Neural progenitor cell (in vitro differentiated cells): ENCODE data around the gene HIGD2A. TPM values are rescaled to one million over a fixed set of nuclear protein-coding genes. Genes with fewer than 3 reads are reported as not detected.

Source experiments
- DNase-seq: peaks from one replicate; pipeline ENCODE4 v3.0.0-alpha.2; 2016; ENCODE audit warnings: low spot score
- H2AFZ ChIP-seq: fragments of 200-600 bp; sonication (generic); replicated peaks from 2 replicates; pipeline ENCODE4 v1.6.1; 2016; ENCODE audit warnings: antibody characterized with exemption
- H3F3A ChIP-seq: fragments of 200-600 bp; sonication (generic); 2 replicates; pipeline ENCODE4 v1.6.1; 2016; ENCODE audit warnings: antibody characterized with exemption, low read depth
- H3K27ac ChIP-seq: fragments of 200-600 bp; sonication (generic); 2 replicates; pipeline ENCODE4 v1.5.1; 2016; ENCODE audit warnings: mild to moderate bottlenecking
- H3K27me3 ChIP-seq: fragments of 200-600 bp; sonication (generic); 2 replicates; pipeline ENCODE4 v1.6.1; 2016; ENCODE audit warnings: mild to moderate bottlenecking, moderate library complexity
- H3K36me3 ChIP-seq: fragments of 200-600 bp; sonication (generic); 2 replicates; pipeline ENCODE4 v1.5.1; 2016
- H3K4me1 ChIP-seq: fragments of 200-600 bp; sonication (generic); 2 replicates; pipeline ENCODE4 v1.6.1; 2016; ENCODE audit warnings: mixed run types
- H3K4me2 ChIP-seq: fragments of 200-600 bp; sonication (generic); 2 replicates; pipeline ENCODE4 v1.6.1; 2016
- H3K4me3 ChIP-seq: fragments of 200-600 bp; sonication (generic); 2 replicates; pipeline ENCODE4 v1.5.1; 2016
- H3K79me2 ChIP-seq: fragments of 200-600 bp; sonication (generic); 2 replicates; pipeline ENCODE4 v1.6.1; 2016; ENCODE audit warnings: low read depth
- H3K9ac ChIP-seq: fragments of 200-600 bp; sonication (generic); 2 replicates; pipeline ENCODE4 v1.6.1; 2016
- H3K9me3 ChIP-seq: fragments of 200-600 bp; sonication (generic); 2 replicates; pipeline ENCODE4 v1.5.1; 2016; ENCODE audit warnings: low read depth
- H4K20me1 ChIP-seq: fragments of 200-600 bp; sonication (generic); 2 replicates; pipeline ENCODE4 v1.6.1; 2016; ENCODE audit warnings: low read depth
- H3K27ac Mint-ChIP-seq: 3 replicates; pipeline ENCODE4 v1.8.0; 2021; ENCODE audit warnings: mixed read lengths
- H3K27me3 Mint-ChIP-seq: 2 replicates; pipeline ENCODE4 v1.8.0; 2022; ENCODE audit warnings: low read depth, mild to moderate bottlenecking, inconsistent platforms, moderate library complexity, mixed read lengths; ENCODE audit not compliant: insufficient read depth
- H3K36me3 Mint-ChIP-seq: 3 replicates; pipeline ENCODE4 v1.8.0; 2021; ENCODE audit warnings: mixed read lengths
- H3K4me1 Mint-ChIP-seq: 3 replicates; pipeline ENCODE4 v1.8.0; 2021; ENCODE audit warnings: mixed read lengths
- H3K4me3 Mint-ChIP-seq: 3 replicates; pipeline ENCODE4 v1.8.0; 2021; ENCODE audit warnings: mild to moderate bottlenecking, moderate library complexity, mixed read lengths
- H3K9me3 Mint-ChIP-seq: 3 replicates; pipeline ENCODE4 v1.8.0; 2020; ENCODE audit warnings: mixed read lengths
- EZH2 ChIP-seq: fragments of 200-600 bp; sonication (generic); IDR thresholded peaks from 2 replicates; pipeline ENCODE4 v1.6.1; 2017; ENCODE audit warnings: antibody characterized with exemption, mild to moderate bottlenecking, moderate library complexity
- EZH2phosphoT487 ChIP-seq: fragments of 200-600 bp; sonication (generic); IDR thresholded peaks from 2 replicates; pipeline ENCODE4 v1.6.1; 2017; ENCODE audit warnings: antibody characterized with exemption
- total RNA-seq: library from RNA; depleted of rRNA; stranded (reverse); fragments of >200 nt; gene quantifications from 2 replicates; pipeline ENCODE4 v1.2.3, GENCODE V29; 2015; ENCODE audit warnings: low replicate concordance
- TF ChIP-seq, protein P1 (sequence below): fragments of 200-600 bp; sonication (generic); IDR thresholded peaks from 2 replicates; pipeline ENCODE4 v1.5.1; 2017; ENCODE audit warnings: antibody characterized with exemption, mild to moderate bottlenecking

Gene HIGD2A
- total RNA-seq, 1 donor from 2014 or later: 40.1 TPM

DNA sequence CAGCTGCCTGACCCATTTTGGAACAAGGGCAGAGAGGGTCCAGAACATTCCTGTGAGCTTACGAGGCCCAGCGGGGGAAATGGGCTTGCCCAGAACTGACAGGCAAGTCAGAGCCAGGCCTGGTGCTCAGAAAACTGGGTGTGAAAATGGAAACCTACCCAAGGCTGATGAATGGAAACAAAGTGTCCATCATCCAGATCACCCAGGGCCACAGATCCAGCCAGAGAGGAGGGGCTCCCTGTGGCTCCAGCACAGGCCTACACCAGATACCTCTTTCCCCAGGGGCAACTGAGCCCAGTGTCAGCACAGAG, 24.7 kb downstream of the HIGD2A start:
- peaks cover 5% of the 10 kb centered on the region for H3K27me3 Mint-ChIP-seq
- DNase-seq: no peak
- peaks cover 9% of the 10 kb centered on the region for H3K4me1 Mint-ChIP-seq
- no peaks in the 10 kb centered on the region for H4K20me1 ChIP-seq
- no peak overlapping the region for H3K27ac ChIP-seq
- H3K9me3 Mint-ChIP-seq: no peaks in the 10 kb centered on the region
- peaks cover 7% of the 10 kb centered on the region for H3F3A ChIP-seq
- H3K36me3 ChIP-seq: no peaks in the 10 kb centered on the region
- no peaks in the 10 kb centered on the region for H3K36me3 Mint-ChIP-seq
- H3K27ac Mint-ChIP-seq: no peak overlapping the region
- no peak overlapping the region for H3K9ac ChIP-seq
- peaks cover 24% of the 10 kb centered on the region for H3K27me3 ChIP-seq
- no peaks in the 10 kb centered on the region for H3K4me1 ChIP-seq
- H3K4me2 ChIP-seq: no peak overlapping the region
- H3K9me3 ChIP-seq: no peaks in the 10 kb centered on the region
- no peak overlapping the region for H3K4me3 Mint-ChIP-seq
- no peak overlapping the region for H2AFZ ChIP-seq
- H3K4me3 ChIP-seq: no peak overlapping the region
- H3K79me2 ChIP-seq: no peaks in the 10 kb centered on the region
- TF ChIP-seq, protein P1, sequence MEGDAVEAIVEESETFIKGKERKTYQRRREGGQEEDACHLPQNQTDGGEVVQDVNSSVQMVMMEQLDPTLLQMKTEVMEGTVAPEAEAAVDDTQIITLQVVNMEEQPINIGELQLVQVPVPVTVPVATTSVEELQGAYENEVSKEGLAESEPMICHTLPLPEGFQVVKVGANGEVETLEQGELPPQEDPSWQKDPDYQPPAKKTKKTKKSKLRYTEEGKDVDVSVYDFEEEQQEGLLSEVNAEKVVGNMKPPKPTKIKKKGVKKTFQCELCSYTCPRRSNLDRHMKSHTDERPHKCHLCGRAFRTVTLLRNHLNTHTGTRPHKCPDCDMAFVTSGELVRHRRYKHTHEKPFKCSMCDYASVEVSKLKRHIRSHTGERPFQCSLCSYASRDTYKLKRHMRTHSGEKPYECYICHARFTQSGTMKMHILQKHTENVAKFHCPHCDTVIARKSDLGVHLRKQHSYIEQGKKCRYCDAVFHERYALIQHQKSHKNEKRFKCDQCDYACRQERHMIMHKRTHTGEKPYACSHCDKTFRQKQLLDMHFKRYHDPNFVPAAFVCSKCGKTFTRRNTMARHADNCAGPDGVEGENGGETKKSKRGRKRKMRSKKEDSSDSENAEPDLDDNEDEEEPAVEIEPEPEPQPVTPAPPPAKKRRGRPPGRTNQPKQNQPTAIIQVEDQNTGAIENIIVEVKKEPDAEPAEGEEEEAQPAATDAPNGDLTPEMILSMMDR: no peak
- TF ChIP-seq EZH2: no peak
- TF ChIP-seq EZH2phosphoT487: no peak

- no peaks in the 10 kb centered on the region for H3K36me3 Mint-ChIP-seq
- no peak overlapping the region for H3K4me3 ChIP-seq
- H3K27me3 Mint-ChIP-seq: peaks cover 5% of the 10 kb centered on the region
- H3K4me2 ChIP-seq: no peak overlapping the region
- no peak overlapping the region for H2AFZ ChIP-seq
- peak overlapping the region; percentile 55 for H3K4me3 Mint-ChIP-seq
- peak overlapping the region; percentile 63 for H3K27ac Mint-ChIP-seq
- H3K9me3 ChIP-seq: no peaks in the 10 kb centered on the region
- H3K79me2 ChIP-seq: no peaks in the 10 kb centered on the region
- no peaks in the 10 kb centered on the region for H3K4me1 ChIP-seq
- peaks cover 24% of the 10 kb centered on the region for H3K27me3 ChIP-seq
- H4K20me1 ChIP-seq: no peaks in the 10 kb centered on the region
- H3K9ac ChIP-seq: no peak overlapping the region
- no peaks in the 10 kb centered on the region for H3K9me3 Mint-ChIP-seq
- no peak for TF ChIP-seq EZH2phosphoT487
- TF ChIP-seq, protein P1: no peak
- TF ChIP-seq EZH2: no peak
- no peak for DNase-seq
- H3K4me1 Mint-ChIP-seq: peaks cover 9% of the 10 kb centered on the region
- H3F3A ChIP-seq: peaks cover 7% of the 10 kb centered on the region
- no peaks in the 10 kb centered on the region for H3K36me3 ChIP-seq
- H3K27ac ChIP-seq: no peak overlapping the region
These were observed 25.2 kb downstream of the HIGD2A start for GRCh38 chr5:176413709-176414191.

GRCh38 chr5:176414704-176415103, 26.2 kb downstream of the HIGD2A start:
- DNase-seq: no peak
- Histone ChIP-seq H3K27ac (no peak overlapping the region), H2AFZ (no peak overlapping the region), H3K4me1 (no peaks in the 10 kb centered on the region), H3F3A (peaks cover 7% of the 10 kb centered on the region), H3K9ac (no peak overlapping the region), H3K9me3 (no peaks in the 10 kb centered on the region), H3K79me2 (no peaks in the 10 kb centered on the region), H3K36me3 (no peaks in the 10 kb centered on the region), H3K4me2 (no peak overlapping the region), H3K27me3 (peaks cover 24% of the 10 kb centered on the region), H4K20me1 (no peaks in the 10 kb centered on the region), H3K4me3 (no peak overlapping the region)
- H3K27ac Mint-ChIP-seq: no peak overlapping the region
- no peaks in the 10 kb centered on the region for H3K9me3 Mint-ChIP-seq
- H3K36me3 Mint-ChIP-seq: no peaks in the 10 kb centered on the region
- H3K4me1 Mint-ChIP-seq: peaks cover 9% of the 10 kb centered on the region
- TF ChIP-seq EZH2phosphoT487: no peak
- TF ChIP-seq, protein P1: no peak
- no peak for TF ChIP-seq EZH2
- peak overlapping the region; percentile 85 for H3K4me3 Mint-ChIP-seq
- peaks cover 5% of the 10 kb centered on the region for H3K27me3 Mint-ChIP-seq
